Esophagus muscularis mucosa (tissue), 4 donors: ENCODE data around the gene GAS7.

Experiments
- CTCF ChIP-seq, 3 experiments: fragments of 200-600 bp in 2 of 3; fragments of 450-650 bp in 1 of 3; sonication (generic) in 2 of 3; IDR thresholded peaks; one replicate each; pipeline ENCODE4 v1.5.1; 2017 to 2019; ENCODE audit warnings: antibody characterized with exemption in 3 of 3, mild to moderate bottlenecking in 2 of 3, moderate library complexity in 1 of 3
- EP300 ChIP-seq: sonication (generic); formaldehyde crosslinking; IDR thresholded peaks from one replicate; pipeline ENCODE4 v1.6.1; 2017; ENCODE audit warnings: antibody characterized with exemption
- POLR2A ChIP-seq: fragments of 450-650 bp; IDR thresholded peaks from one replicate; pipeline ENCODE4 v1.6.1; 2017; ENCODE audit warnings: antibody characterized with exemption, moderate library complexity, mild to moderate bottlenecking, low read depth
- POLR2AphosphoS5 ChIP-seq, 2 donors: sonication (generic); formaldehyde crosslinking; IDR thresholded peaks; one replicate each; pipeline ENCODE4 v1.6.1; 2017; ENCODE audit warnings: antibody characterized with exemption in 2 of 2

- TF ChIP-seq POLR2AphosphoS5 (IDR thresholded peaks at IDR 0.05), result no peak
- no peak for TF ChIP-seq CTCF (IDR thresholded peaks at IDR 0.05)
- no peak for TF ChIP-seq EP300
- no peak for TF ChIP-seq POLR2A
Measured at GRCh38 chr17:10169290-10169689, 29.1 kb downstream of the GAS7 start.
